Liver (tissue), 9 donors: Measurements from ENCODE around the gene ZNF700. TPM values are rescaled to one million over a fixed set of nuclear protein-coding genes. Genes with fewer than 3 reads are reported as not detected.
A peak's percentile ranks its signal among the peaks of the same experiment; 100 is the strongest.

Experiments
- DNase-seq: peaks from one replicate; pipeline ENCODE4 v3.0.0-alpha.2; 2017; ENCODE audit warnings: low spot score
- H3K27ac ChIP-seq, 2 donors: one replicate each; pipeline ENCODE4 v1.7.0; 2013; ENCODE audit warnings: inconsistent platforms in 2 of 2, low read length in 2 of 2, control low read depth in 1 of 2, low read depth in 1 of 2, mild to moderate bottlenecking in 1 of 2
- H3K27me3 ChIP-seq, 4 donors: one replicate each; pipeline versions ENCODE4 v1.6.1 to v1.7.0; 2013; ENCODE audit warnings: low read length in 3 of 4, inconsistent platforms in 1 of 4, mild to moderate bottlenecking in 1 of 4, moderate library complexity in 1 of 4; ENCODE audit not compliant: control insufficient read depth in 4 of 4, insufficient read depth in 4 of 4
- H3K36me3 ChIP-seq, 4 donors: one replicate each; pipeline versions ENCODE4 v1.6.1 to v1.7.0; 2013; ENCODE audit warnings: low read length in 3 of 4, mild to moderate bottlenecking in 3 of 4, low read depth in 1 of 4, moderate library complexity in 1 of 4; ENCODE audit not compliant: control insufficient read depth in 4 of 4, insufficient read depth in 3 of 4
- H3K4me1 ChIP-seq, 4 donors: one replicate each; pipeline versions ENCODE4 v1.6.1 to v1.7.0; 2013; ENCODE audit warnings: low read length in 3 of 4, mild to moderate bottlenecking in 3 of 4, moderate library complexity in 1 of 4; ENCODE audit not compliant: control insufficient read depth in 4 of 4, insufficient read depth in 4 of 4
- H3K4me3 ChIP-seq, 3 donors: one replicate each; pipeline versions ENCODE4 v1.6.1 to v1.7.0; 2013; ENCODE audit warnings: low read length in 3 of 3, control low read depth in 1 of 3, low read depth in 1 of 3, mild to moderate bottlenecking in 1 of 3
- H3K9ac ChIP-seq, 2 donors: one replicate each; pipeline ENCODE4 v1.7.0; 2013; ENCODE audit warnings: low read length in 2 of 2, mild to moderate bottlenecking in 2 of 2, moderate library complexity in 2 of 2, control low read depth in 1 of 2, low read depth in 1 of 2
- H3K9me3 ChIP-seq, 4 donors: one replicate each; pipeline versions ENCODE4 v1.6.1 to v1.7.0; 2013; ENCODE audit warnings: low read length in 3 of 4; ENCODE audit not compliant: control insufficient read depth in 4 of 4
- ATF3 ChIP-seq: IDR thresholded peaks from 2 replicates; pipeline ENCODE4 v1.6.1; 2016; ENCODE audit warnings: antibody characterized with exemption
- CTCF ChIP-seq: fragments of 150-350 bp; IDR thresholded peaks from 2 replicates; pipeline ENCODE4 v1.5.1; 2017; ENCODE audit warnings: improper control_type of control experiment, low read depth, low read length; ENCODE audit not compliant: missing input control
- EGR1 ChIP-seq, 2 donors: IDR thresholded peaks; 2 replicates each; pipeline ENCODE4 v1.6.1; 2016 to 2018; ENCODE audit warnings: antibody characterized with exemption in 2 of 2, low read depth in 2 of 2
- FOXA1 ChIP-seq: IDR thresholded peaks from 2 replicates; pipeline ENCODE4 v1.6.1; 2016; ENCODE audit warnings: antibody characterized with exemption
- FOXA2 ChIP-seq: IDR thresholded peaks from 2 replicates; pipeline ENCODE4 v1.6.1; 2016; ENCODE audit warnings: antibody characterized with exemption
- GABPA ChIP-seq, 2 donors: IDR thresholded peaks in 1 of 2; conservative IDR thresholded peaks in 1 of 2; 2 replicates each; pipeline ENCODE4 v1.6.1; 2016; ENCODE audit warnings: antibody characterized with exemption in 2 of 2, mild to moderate bottlenecking in 1 of 2, moderate library complexity in 1 of 2
- JUND ChIP-seq, 2 donors: IDR thresholded peaks; 2 replicates each; pipeline ENCODE4 v1.6.1; 2016; ENCODE audit warnings: antibody characterized with exemption in 2 of 2
- MAX ChIP-seq: IDR thresholded peaks from 2 replicates; pipeline ENCODE4 v1.6.1; 2016; ENCODE audit warnings: antibody characterized with exemption
- NR2F2 ChIP-seq: IDR thresholded peaks from 2 replicates; pipeline ENCODE4 v1.6.1; 2016; ENCODE audit warnings: antibody characterized with exemption
- RAD21 ChIP-seq, 2 donors: IDR thresholded peaks; 2 replicates each; pipeline ENCODE4 v1.6.1; 2016; ENCODE audit warnings: antibody characterized with exemption in 2 of 2, mild to moderate bottlenecking in 2 of 2
- REST ChIP-seq: IDR thresholded peaks from 2 replicates; pipeline ENCODE4 v1.6.1; 2016; ENCODE audit warnings: antibody characterized with exemption, mild to moderate bottlenecking
- RXRA ChIP-seq, 2 donors: IDR thresholded peaks; 2 replicates each; pipeline ENCODE4 v1.6.1; 2017 to 2018; ENCODE audit warnings: antibody characterized with exemption in 2 of 2, mild to moderate bottlenecking in 1 of 2
- SP1 ChIP-seq: IDR thresholded peaks from 2 replicates; pipeline ENCODE4 v1.6.1; 2018; ENCODE audit warnings: antibody characterized with exemption, mild to moderate bottlenecking
- TAF1 ChIP-seq: conservative IDR thresholded peaks from 2 replicates; pipeline ENCODE4 v1.6.1; 2016; ENCODE audit warnings: antibody characterized with exemption, mild to moderate bottlenecking
- WGBS: extraction: QIAGEN DNeasy Blood & Tissue Kit; methylation state at CpG from one replicate; pipeline ENCODE4 v1.1.7; 2013; 5-methylcytosine and 5-hydroxymethylcytosine counted together
- polyA plus RNA-seq, 2 donors: library from polyadenylated mRNA; stranded (reverse) in 1 of 2; unstranded in 1 of 2; fragments of 200-250 nt in 1 of 2; fragments of >200 nt in 1 of 2; fragmentation: Nextera tagmentation in 1 of 2; extraction: Ambion mirVana in 1 of 2; gene quantifications; one replicate each; pipeline versions ENCODE4 v1.2.1 to v1.2.3, GENCODE V29; 2013 to 2015
- total RNA-seq, 2 donors: library from RNA; depleted of rRNA; stranded (reverse); fragments of >200 nt; gene quantifications; one replicate each; pipeline ENCODE4 v1.2.3, GENCODE V29; 2014
- TF ChIP-seq, protein P1 (sequence below): IDR thresholded peaks from 2 replicates; pipeline ENCODE4 v1.6.1; 2016; ENCODE audit warnings: antibody characterized with exemption
- donor health status: healthy.
- donor health status: healthy.
- donor health status: healthy.
- donor health status: healthy.
- donor health status: healthy.

The ZNF700 gene
- total and polyA plus RNA-seq, 4 donors: 3.1 to 13.7 (median 6.7) TPM

- TF ChIP-seq EGR1 (IDR thresholded peaks at IDR 0.05; ENCODE audit: low read depth in 2 of 2) (no peak), GABPA (IDR thresholded peaks at IDR 0.05 in 1 of 2, conservative IDR thresholded peaks at IDR 0.05 in 1 of 2) (no peak), JUND (IDR thresholded peaks at IDR 0.05) (no peak)
These were observed 39.6 kb downstream of the ZNF700 start (continued) for GRCh38 chr19:11964496-11964857.

DNA sequence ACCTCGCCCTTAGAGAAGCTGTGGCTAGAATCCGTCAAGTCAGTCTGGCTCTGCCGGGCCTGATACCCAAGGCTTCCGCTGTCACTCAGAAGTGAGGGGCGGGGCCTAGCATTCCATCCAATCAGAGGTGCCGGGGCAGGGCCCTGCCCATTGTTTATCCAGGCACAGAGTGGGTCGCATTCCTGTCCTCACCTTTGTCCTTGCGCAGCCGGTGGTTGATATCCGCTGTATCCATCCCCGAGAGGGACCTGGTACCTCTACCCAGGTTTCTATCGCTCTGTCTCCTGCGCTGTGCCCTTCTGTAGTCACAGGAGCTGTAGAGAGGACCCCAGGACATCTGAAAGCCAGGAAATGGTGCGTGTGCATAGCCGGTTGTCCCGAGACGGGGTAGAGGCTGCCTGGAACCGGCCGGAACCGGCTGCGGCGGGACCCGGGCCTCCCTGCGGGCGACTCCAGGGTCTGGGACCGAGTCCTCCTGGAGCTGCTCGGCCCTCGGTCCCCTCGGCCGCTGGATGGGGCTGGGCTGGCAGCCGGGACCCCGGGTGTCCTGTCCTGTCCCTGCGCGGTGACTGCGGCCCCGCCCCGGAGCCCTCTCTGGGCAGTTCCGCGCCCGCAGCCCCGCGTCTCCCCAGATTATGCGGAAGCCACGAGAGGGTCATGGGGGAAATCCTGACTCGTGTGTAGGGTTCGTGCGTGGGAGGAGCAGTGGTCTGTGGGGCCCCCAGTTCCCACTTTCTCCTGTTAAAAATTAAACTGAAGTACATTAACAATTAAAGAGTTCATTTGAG lies 40.1 kb downstream of the ZNF700 start, which contains the start of gene ZNF763:
Gene ZNF763 (plus strand): TSS at position 183 of the 788 bp plus-strand sequence. CDS start 169 bp downstream, at position 352.
- Histone ChIP-seq H3K4me3 (peak within 1 kb of the TSS; percentile 65 to 76 (median 66)), H3K27me3 (no peaks in the 10 kb centered on the region), H3K27ac (peak within 1 kb of the TSS; percentile 76 to 92), H3K9me3 (peaks cover 7 to 19% (median 9%) of the 10 kb centered on the region in 4 donors), H3K36me3 (peaks cover 3 to 11% (median 6%) of the 10 kb centered on the region in 4 donors), H3K4me1 (peaks cover 0 to 4% (median 2%) of the 10 kb centered on the region in 4 donors), H3K9ac (peak within 1 kb of the TSS in 1 of 2 donors; percentile 21)
- TF ChIP-seq SP1 (peak; percentile 56), FOXA1 (no peak), TAF1 (no peak), ATF3 (no peak), NR2F2 (peak; percentile 79), FOXA2 (no peak), MAX (no peak), RXRA (IDR thresholded peaks at IDR 0.05) (peak in 1 of 2 donors; percentile 17), JUND (IDR thresholded peaks at IDR 0.05) (no peak), GABPA (IDR thresholded peaks at IDR 0.05 in 1 of 2, conservative IDR thresholded peaks at IDR 0.05 in 1 of 2) (no peak), RAD21 (IDR thresholded peaks at IDR 0.05) (peak in 1 of 2 donors; percentile 13), REST (no peak), CTCF (no peak)
- TF ChIP-seq, protein P1, sequence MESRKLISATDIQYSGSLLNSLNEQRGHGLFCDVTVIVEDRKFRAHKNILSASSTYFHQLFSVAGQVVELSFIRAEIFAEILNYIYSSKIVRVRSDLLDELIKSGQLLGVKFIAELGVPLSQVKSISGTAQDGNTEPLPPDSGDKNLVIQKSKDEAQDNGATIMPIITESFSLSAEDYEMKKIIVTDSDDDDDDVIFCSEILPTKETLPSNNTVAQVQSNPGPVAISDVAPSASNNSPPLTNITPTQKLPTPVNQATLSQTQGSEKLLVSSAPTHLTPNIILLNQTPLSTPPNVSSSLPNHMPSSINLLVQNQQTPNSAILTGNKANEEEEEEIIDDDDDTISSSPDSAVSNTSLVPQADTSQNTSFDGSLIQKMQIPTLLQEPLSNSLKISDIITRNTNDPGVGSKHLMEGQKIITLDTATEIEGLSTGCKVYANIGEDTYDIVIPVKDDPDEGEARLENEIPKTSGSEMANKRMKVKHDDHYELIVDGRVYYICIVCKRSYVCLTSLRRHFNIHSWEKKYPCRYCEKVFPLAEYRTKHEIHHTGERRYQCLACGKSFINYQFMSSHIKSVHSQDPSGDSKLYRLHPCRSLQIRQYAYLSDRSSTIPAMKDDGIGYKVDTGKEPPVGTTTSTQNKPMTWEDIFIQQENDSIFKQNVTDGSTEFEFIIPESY: no peak
- WGBS: 6% methylated on average over 47 of the region's 47 CpGs
- peak; percentile 94 for DNase-seq
